ENCODE measurements around the gene FGB.

FGB gene

DNA sequence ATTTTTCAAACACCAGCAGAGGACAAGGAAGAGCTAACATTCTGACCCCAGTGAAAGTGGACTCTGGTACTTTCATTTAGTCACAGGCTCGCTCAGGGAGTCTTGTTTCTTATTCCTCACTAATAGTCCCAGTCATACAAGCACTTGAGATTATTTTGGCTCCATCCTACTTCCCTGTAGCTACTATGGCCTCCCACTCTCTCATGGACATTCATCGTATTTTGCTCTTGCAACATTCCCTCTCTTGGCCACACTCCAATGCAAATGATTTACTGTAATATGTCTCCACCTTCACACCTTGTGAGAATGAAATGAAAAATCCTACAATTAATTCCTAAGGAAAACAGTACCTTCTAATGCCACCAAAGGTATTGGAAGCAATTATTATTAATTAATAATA, 33.9 kb upstream of the FGB start:
- TF ChIP-seq, protein P1, sequence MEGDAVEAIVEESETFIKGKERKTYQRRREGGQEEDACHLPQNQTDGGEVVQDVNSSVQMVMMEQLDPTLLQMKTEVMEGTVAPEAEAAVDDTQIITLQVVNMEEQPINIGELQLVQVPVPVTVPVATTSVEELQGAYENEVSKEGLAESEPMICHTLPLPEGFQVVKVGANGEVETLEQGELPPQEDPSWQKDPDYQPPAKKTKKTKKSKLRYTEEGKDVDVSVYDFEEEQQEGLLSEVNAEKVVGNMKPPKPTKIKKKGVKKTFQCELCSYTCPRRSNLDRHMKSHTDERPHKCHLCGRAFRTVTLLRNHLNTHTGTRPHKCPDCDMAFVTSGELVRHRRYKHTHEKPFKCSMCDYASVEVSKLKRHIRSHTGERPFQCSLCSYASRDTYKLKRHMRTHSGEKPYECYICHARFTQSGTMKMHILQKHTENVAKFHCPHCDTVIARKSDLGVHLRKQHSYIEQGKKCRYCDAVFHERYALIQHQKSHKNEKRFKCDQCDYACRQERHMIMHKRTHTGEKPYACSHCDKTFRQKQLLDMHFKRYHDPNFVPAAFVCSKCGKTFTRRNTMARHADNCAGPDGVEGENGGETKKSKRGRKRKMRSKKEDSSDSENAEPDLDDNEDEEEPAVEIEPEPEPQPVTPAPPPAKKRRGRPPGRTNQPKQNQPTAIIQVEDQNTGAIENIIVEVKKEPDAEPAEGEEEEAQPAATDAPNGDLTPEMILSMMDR (IDR thresholded peaks at IDR 0.05; ENCODE audit: low read depth, low read length, missing control alignments): no peak
- DNase-seq (ENCODE audit: low read depth): no peak
- no peak overlapping the region for H3K4me3 ChIP-seq (ENCODE audit: low read depth, low read length)

DNA sequence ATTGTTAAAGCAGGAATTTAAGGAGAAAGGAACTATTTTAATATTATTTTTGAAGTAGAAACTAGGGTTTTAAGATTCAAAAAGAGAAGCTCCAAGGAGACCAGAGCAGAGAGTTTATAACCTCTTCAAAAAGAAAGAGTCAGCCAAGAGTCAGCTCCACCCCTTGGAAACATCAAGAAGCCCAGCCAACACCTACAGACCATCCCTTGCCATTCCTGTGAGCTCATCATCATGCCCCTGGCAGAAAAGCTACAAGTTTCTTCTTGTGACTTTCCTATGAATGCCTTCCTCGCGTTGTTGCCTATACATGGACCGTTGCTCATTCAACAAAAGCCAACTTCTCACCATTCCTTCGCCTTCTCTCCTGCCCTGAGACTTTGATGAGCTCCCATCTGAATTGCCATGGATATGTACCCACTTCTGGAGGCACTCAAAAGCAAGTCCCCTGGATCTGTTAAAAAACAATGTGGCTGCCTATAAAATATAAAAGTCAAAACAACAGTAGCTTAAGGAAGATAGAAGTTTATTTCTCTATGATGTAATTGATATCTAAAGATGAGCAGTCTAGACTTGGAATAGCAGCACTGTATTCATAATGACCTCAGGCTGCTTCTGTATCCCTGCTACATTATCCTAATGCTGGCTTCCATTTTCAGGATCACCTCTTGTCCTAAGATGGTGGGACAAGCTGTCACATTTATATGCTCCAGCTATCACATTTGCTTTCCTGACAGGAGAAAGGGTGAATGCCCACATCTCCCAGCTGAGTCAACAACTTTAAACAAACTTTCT, 32.9 kb upstream of the FGB start:
- DNase-seq (ENCODE audit: low read depth): no peak
- TF ChIP-seq, protein P1 (IDR thresholded peaks at IDR 0.05; ENCODE audit: low read depth, low read length, missing control alignments): no peak

DNA sequence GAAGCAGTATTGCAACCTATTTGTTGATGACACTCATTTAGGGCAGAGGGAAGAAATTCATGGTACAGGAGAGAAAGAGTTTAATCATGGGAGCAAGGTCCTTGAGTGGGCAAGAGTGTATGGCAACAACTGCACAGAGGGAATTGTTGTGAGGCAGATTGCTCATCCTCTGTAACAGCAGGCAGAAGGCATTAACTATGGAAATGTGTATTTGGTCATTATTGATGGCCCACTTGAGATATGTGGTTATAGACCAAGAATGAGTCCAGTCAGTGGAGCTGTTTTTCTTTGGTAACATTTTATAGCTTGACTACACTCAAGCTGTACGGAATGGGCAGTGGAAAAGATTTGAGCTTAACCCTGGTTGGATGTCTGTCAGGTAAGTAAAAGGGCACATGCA, 28.5 kb upstream of the FGB start:
- H3K4me3 ChIP-seq (ENCODE audit: low read depth, low read length): no peak overlapping the region
- DNase-seq (ENCODE audit: low read depth): no peak
- TF ChIP-seq, protein P1 (IDR thresholded peaks at IDR 0.05; ENCODE audit: low read depth, low read length, missing control alignments): no peak

More for the DNA sequence above, 32.9 kb upstream of the FGB start:
- H3K4me3 ChIP-seq (ENCODE audit: low read depth, low read length): no peak overlapping the region

DNA sequence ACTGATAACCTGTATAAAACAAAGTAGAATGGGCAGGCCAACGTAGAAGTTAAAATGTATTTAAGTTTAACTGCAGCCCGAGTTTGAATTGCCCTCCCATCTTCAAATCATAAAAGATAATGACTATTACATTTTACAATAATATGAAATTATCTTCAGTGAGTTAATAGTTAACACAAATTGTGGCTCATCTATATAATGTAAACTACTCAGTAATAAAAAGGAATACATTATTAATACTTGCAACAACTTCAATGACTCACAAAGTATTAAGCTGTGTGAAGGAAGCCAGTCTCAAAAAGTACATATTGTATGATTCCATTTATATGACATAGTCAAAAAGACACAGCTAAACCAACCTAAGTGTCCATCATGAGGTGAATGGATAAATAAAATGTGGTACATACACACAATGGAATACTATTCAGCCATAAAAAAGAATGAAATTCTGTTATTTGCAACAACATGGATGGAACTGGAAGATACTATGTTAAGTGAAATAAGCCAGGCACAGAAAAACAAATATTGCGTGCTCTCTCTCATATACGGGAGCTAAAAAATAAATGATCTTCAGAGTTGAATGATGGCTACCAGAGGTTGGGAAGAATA, 20.4 kb upstream of the FGB start:
- TF ChIP-seq, protein P1 (IDR thresholded peaks at IDR 0.05; ENCODE audit: low read depth, low read length, missing control alignments): no peak
- H3K4me3 ChIP-seq (ENCODE audit: low read depth, low read length): no peak overlapping the region
- DNase-seq (ENCODE audit: low read depth): no peak

DNA sequence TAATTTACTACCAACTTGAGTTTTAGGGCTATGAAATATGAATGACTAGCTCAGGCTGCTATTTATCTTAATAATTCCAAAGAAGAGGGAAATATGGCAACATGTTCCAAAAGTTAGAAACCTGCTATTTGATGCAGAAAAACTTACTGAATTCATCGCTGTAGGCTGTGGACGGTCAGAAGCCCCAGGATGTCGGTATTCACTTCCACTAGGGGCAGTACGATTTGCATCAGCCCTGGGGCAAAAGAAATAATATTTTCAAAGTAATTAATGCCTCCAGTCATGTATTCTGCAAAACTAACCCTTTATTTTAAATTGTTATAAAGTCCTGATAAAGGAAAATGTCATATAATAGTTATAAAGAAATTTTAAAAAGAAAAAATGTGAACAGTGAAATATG, 17.1 kb upstream of the FGB start:
- H3K4me3 ChIP-seq (ENCODE audit: low read depth, low read length): no peak overlapping the region
- no peak for DNase-seq (ENCODE audit: low read depth)
- TF ChIP-seq, protein P1 (IDR thresholded peaks at IDR 0.05; ENCODE audit: low read depth, low read length, missing control alignments): no peak

- H3K4me3 ChIP-seq (ENCODE audit: low read depth, low read length): peak within 1 kb of the TSS; percentile 94
- peak; percentile 81 for DNase-seq (ENCODE audit: low read depth)
- TF ChIP-seq, protein P1 (IDR thresholded peaks at IDR 0.05; ENCODE audit: low read depth, low read length, missing control alignments): peak; percentile 8
These were observed 12.7 kb upstream of the FGB start, which contains the start of gene PLRG1 for GRCh38 chr4:154549894-154550790. TSS of gene PLRG1 (minus strand) at chr4:154550400. CDS start at chr4:154550308, 92 bp downstream.

Measured in GM12864 (cell line).